GM21619 (cell line): ENCODE measurements around the gene FAF2.
"Not testable (repeated sequence)": the region's sequence is repeated elsewhere in the genome, so short reads cannot be mapped to it uniquely, and the experiment has no call there.

Source experiments
- ATAC-seq: cut with Tn5 transposase; IDR thresholded peaks from one replicate; pipeline ENCODE4 v1.9.1; 2021; ENCODE audit not compliant: unreplicated experiment

The FAF2 gene

DNA sequence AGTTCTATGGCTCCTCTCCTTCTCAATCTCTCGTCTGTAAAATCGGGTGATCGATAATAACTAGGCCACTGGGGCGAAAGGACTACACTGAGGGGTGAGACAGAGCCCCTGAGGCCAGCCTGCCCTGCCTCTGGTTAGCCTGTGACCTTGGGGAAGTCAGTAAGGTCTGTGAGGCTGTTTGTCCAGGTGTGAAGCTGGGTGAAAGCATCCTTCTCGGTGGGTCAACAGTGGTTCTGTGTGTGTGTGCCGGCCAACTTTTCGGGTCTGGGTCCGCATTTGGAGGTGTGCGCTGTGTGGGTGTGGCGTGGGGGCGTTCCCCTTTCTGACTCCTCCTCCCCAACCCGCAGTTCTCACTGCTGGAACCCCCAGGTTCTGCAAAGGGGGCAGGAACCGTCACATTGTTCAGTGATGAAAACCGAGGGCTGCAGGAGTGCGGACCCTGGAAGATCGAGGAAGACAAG lies 94.0 kb downstream of the FAF2 start:
- ATAC-seq: no peak

DNA sequence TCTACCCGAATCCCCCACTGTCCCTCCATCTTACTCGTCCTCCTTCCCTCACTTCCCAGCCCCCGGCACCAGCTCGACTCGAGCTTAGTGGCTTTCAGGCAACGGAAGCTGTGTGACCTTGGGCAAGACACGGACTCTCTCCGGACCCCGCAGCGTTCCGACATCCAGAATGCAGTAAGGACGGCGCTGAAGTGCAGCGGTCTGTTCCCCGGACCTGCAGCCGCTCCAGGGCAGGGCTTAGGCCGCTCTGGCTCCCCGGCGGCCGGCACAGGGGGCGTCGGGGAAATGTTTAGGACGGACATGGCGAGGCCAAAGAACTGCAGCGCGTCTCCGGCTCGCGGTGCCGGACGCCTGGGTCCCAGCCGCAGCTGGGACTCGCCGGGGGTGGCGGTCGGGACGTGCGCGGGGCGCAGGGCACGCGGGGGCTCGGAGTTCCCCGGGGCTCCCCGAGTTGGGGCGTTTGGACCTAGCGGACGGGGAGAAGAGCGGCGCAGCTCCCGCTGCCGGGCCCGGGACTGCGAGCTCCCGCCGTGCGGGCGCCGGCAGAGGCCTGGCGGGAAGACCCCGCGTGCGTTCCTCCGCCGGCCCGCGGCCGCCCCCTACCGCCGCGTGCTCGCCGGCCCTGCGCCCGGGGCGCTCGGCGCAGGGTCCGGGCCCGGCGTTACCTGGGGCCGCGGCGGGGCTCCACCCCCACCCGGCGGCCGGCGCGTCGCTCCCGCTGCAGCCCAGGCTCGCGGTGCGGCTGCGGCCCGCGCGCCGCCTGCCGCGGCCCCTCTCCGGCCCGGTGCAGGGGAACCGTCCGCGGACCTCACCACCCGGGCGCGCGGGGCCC lies 94.6 kb downstream of the FAF2 start:
- ATAC-seq: peak; percentile 32

DNA sequence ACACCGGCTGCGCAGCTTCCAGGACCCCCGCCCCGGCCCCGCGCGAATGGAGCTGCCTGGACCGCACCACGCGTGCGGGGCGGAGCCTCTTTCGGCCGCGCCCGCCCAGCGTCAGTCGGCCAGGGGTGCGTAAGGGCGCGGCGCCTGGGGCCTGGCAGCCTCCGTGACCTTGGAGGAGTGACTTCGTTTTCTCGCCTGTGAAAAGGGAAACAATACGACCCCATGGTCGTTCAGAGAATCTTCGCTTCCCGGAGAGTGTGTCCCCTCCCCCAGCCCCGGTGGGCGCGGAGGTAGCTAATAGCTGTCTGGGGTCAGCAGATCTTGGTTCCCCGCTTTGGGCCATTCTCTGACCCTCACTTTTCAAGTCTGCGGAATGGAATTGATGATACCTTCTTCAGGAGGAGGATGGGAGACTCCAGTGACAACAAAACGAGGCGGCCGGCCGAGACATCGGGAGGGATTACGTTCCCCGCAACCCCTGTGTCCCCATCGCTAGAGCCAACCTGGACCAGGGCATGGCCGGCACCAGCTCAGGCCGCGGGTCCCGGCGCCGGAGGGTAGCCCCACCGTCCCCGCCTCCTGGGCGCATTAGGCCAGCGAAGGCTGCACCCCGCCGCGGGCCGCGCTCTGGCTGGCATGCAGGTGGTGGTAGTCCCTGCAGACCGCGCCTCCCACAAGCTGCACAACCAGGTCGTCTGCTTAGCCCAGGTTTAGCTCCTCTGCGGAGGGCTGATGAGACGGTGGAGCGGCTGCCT lies 95.4 kb downstream of the FAF2 start:
- peak; percentile 66 for ATAC-seq

DNA sequence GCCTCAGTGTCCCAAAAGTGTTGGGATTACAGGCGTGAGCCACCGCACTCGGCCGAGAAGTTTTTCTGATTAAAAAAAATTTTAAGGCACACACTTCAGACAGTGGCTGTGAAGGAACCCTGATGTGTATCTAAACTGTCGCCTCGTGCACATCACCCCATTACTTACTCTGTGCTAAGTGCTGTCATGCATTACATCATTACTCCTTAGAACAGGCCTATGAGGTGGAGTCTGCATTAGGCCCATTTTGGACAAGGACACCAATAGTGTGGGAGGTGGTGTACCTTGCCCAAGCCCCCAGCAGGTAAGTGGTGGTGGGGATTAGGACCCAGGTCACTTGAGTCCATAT lies 97.2 kb downstream of the FAF2 start:
- no peak for ATAC-seq

DNA sequence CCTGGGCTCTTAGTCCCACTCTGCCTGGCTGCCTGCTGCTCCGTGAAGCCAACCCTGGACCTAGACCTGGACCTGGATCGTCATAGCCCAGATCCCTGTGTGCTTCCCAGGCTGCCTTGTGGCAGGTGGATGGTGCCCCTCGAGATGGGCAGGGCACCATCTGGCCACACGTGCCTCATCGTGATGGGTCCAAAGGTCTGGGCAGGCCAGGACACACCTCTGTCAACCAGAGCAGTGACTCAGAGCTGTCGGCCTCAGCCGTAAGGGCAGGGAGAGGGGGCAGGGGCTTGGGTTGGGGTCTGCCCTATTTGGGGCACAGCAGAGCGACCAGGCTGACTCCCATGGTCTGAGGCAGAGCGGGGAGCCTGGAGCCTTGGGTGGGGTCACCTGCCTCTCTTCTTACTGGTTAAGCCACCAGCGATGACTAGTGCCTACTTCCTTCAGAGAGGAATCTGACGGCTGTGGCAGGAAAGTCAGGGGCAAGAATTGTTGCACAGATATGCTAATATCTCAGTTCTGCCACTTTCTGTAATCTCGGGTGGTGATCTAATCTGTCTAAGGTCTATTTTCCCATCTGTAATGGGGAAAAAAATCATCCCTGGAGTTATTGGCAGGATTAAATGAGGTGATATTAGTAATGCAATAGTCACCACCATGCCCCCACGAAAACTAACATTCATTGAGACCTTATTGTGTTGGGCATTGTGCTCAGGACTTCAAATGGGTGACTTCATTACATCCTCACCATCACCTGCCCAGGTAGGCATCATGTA lies 97.7 kb downstream of the FAF2 start:
- no peak for ATAC-seq

DNA sequence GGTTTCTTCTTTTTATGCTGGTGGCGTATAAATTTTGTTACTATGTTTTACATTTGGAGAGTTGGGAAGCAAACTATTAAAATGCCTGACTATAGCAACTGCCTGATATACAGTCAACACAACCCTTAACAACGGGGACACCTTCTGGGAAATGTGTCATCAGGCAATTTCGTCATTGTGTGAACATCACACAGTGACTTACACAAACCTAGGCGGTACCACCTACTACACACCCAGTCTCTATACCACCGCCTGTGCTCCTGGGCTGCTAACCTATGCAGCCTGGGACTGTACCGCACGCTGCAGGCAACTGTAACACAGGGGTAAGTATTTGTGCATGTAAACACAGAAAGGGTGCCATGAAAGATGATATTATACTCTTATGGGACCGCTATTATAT lies 99.6 kb downstream of the FAF2 start:
- no peak for ATAC-seq

DNA sequence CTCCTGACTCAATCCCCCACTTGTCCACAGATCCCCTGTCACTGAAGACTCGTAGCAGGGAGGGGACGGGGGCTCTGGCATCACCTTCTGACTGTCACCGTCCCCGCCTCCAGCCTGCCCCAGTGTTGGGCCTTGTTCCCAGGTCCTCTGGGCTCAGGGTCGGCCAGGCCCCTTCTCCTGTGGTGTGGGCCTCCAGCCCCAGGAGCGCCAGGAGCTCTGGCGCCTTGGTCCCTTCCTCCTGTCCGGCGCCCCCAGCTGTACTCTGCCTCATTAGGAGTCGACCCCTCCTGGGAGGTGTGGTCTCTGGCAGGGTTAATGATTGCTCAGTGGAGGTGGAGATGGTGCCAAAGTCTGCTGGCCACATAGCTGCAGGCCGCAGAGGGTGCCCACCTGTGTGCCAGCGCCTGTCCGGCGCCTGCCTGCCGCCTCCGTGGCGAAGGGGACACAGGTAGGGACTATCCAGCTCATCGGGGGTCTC lies 100.8 kb downstream of the FAF2 start, which contains the start of gene CDHR2:
CDHR2 (plus strand) TSS at position 376 of the 478 bp plus-strand sequence. CDS start 16,011 bp downstream, outside the sequence.
- ATAC-seq: no peak

DNA sequence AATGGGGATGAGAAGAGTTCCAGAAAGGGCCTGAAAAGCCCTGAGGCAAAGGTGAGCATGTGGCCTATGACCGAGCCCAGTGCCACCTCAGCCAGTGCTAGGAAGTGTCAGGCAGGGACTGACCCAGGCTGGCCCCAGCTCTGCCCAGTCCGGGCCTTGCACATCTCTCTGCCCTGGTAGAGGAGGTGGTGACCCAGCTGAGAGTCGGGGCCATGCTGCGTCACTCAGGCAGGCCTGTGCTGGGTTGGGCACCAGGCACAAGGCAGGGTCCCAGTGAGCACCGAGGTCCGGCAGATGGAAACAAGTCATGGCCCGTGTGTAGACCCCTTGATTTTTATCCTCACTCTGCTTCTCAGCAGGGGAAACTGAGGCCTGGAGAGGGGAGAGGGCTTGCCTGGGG lies 101.7 kb downstream of the FAF2 start:
- ATAC-seq: no peak

DNA sequence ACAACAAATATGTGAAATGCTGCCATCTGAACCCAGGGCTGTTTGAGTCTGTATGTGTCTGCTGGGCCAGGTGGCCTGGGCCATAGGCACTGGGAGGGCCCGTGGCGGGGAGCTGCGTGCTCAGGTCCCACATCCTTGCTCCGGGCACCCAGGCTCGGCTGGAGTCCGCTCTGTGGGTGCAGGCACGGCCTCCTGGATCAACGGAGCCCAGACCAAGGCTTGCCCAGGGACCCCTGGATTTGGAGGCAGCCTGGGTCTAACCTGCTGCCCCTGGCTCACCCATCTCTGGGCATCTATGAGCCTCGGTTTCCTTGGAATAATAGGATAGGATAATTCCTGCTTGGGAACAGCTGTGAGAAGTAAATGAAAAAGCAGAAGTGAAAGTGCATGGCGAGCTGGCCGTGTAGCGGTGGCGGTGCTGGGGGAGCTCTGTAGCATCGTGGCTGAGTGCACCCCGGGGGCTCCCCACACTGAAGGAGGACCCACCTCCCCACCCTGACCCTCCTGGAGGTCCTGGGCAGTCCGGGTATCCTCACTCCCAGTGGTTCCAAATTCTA lies 102.2 kb downstream of the FAF2 start:
- no peak for ATAC-seq

DNA sequence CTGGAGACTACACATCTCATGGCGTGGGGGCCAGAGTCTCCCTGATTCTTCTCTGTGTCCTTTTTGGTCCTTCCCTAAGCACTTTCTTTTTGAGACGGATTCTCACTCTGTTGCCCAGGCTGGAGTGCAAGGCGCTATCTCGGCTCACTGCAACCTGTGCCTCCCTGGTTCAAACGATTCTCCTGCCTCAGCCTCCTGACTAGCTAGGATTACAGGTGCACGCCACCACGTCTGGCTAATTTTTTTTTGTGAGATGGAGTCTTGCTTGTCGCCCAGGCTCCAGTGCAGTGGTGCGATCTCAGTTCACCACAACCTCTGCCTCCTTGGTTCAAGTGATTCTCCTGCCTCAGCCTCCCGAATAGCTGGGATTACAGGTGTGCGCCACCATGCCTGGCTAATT lies 102.8 kb downstream of the FAF2 start:
- ATAC-seq: not testable (repeated sequence)

DNA sequence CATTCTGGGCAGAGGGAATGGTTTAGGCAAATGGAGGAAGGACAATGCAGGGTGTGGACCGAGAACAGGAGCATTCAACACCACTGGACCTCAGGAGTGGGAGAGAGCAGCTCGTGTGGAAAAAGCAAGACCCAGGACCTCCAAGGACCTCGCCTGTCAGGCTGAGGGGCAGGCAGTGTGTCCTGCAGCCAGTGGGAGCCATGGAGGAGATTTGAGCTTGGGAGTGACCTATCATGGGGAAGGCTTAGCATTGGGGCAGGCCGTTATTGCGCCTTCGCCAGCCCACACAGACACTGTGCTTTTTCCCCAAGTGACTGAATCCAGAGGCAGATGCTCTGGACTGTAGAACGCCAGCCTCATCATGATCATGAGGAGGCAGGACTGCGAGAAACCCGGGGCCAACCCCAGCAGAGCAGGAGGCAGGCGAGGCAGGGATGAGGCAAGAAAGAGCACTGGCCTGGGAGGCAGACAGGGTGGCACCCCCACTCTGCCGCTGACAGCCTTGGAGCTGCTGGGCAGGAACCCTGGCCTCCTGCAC lies 104.2 kb downstream of the FAF2 start:
- ATAC-seq: no peak

DNA sequence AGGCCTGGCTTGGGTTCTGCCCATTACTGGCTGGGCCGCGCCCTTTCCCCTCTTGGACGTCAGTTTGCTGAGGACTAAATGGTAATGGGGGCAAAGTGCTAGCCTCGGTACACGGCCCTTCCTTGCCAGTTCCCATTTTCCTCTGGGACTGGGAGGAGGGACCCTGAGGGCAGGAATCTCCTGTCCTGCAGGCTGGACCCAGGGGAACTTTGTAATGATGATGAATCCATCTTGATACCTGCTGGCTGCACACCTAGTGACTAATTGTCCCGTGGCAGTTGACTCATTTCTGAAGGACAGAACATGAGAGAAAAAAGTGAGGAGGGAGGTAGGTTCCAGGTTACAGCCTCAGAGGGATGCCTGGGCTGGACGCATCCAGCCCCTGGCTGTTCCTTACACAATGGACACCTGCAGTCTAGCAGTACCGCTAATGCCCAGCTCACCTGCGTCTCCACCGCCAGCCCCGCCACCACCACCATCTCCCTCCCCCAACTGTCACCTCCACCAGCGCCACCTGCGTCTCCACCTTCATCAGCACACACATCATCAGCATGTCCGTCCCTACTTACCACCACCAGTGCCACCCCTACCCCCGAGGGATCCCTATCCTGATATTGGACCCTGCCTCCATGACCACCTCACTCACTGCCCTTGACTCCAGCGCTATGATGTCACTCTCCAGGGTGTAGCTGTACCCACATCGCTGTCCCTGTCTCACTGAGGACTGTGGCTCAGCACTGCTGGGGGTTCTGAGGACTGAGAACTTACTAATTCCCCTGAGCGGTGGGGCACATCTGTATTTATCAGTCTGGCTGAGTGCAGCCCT lies 105.3 kb downstream of the FAF2 start:
- ATAC-seq: no peak

DNA sequence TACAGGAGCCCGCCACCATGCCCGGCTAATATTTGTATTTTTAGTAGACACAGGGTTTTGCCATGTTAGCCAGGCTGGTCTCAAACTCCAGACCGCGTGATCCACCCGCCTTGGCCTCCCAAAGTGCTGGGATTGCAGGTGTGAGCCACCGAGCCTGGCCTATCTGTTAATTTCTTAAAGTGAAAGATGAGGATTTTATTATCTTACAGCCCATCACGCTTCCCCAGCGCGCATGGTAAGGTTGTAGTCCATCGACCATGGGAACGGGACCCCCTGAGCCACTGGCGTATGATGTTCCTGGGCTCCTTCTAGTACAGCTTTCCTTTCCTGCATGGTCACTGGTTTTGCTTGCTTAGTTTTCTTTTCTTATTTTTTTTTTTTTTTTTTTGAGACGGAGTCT lies 109.7 kb downstream of the FAF2 start:
- ATAC-seq: no peak
